GM19438 (cell line): ENCODE data around the gene TMEM132A.

Experiments
- ATAC-seq: cut with Tn5 transposase; IDR thresholded peaks from one replicate; pipeline ENCODE4 v1.9.1; 2021; ENCODE audit warnings: low read depth; ENCODE audit not compliant: unreplicated experiment

TMEM132A gene

DNA sequence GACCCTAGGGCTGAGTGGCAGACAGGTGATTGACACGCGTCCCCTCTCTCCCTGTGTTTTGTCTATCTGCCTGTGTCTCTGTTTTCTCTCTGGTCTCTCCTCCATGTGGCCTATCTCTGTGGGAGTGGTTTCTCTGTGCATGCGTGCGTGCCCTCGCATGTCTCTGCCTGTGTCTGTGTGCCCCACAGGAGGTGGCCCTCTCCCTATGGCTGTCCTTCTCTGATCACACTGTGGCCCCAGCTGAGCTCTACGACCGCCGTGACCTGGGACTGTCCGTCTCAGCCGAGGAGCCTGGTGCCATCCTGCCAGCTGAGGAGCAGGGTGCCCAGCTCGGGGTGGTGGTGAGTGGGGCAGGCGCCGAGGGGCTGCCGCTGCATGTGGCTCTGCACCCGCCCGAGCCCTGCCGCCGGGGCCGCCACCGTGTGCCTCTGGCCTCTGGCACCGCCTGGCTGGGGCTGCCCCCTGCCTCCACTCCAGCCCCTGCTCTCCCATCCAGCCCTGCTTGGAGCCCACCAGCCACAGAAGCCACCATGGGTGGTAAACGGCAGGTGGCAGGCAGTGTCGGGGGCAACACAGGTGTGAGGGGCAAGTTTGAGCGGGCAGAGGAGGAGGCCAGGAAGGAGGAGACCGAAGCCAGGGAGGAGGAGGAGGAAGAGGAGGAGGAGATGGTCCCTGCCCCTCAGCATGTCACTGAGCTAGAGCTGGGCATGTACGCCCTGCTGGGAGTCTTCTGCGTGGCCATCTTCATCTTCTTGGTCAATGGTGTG, 11.6 kb downstream of the TMEM132A start:
- ATAC-seq: no peak

DNA sequence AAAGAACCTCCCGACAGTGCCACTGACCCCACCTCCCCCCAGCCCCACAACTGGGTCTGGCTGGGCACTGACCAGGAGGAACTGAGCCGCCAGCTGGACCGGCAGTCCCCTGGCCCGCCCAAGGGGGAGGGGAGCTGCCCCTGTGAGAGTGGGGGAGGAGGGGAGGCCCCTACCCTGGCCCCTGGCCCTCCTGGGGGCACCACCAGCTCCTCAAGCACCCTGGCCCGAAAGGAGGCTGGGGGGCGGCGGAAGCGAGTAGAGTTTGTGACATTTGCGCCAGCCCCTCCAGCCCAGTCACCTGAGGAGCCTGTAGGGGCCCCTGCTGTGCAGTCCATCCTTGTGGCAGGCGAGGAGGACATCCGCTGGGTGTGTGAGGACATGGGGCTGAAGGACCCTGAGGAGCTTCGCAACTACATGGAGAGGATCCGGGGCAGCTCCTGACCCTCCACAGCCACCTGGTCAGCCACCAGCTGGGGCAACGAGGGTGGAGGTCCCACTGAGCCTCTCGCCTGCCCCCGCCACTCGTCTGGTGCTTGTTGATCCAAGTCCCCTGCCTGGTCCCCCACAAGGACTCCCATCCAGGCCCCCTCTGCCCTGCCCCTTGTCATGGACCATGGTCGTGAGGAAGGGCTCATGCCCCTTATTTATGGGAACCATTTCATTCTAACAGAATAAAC, 12.3 kb downstream of the TMEM132A start:
- no peak for ATAC-seq

DNA sequence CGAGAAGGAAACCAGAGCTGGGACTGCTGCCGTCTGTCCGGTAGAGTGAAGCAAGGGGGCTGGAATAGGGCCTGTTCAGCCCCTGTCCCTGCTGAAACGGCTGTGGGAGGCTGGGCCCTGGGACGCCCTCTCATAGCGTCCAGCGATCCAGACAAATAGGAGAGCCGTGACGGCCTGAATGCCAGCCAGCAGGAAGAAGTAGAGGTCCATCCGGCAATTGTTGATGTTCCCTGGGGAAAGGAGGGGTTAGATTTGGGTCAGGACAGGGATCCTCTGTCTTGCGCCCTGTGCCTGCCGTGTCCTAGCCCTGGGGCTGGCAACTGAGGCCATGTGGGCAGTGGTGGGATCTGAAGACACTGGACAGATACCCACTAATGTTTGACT, 12.9 kb downstream of the TMEM132A start:
- no peak for ATAC-seq

DNA sequence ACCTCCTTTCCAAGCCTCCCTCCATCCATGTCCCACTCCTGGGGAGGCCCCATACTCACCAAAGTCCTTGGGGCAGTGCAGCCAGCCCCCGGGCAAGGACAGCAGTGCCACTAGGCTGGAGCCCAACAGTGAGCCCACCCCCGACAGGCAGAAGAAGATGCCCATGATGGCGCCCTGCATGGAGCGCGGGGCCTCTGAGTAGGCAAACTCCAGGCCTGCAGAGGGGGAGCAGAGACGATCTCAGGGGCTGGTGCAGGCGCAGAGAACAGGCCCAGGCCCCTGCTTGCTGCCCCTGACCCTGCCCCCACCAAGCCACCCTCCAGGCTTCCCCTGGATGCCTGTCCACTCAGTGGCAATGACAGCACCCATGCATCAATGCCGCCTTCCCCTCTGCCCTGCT, 13.6 kb downstream of the TMEM132A start:
- no peak for ATAC-seq

DNA sequence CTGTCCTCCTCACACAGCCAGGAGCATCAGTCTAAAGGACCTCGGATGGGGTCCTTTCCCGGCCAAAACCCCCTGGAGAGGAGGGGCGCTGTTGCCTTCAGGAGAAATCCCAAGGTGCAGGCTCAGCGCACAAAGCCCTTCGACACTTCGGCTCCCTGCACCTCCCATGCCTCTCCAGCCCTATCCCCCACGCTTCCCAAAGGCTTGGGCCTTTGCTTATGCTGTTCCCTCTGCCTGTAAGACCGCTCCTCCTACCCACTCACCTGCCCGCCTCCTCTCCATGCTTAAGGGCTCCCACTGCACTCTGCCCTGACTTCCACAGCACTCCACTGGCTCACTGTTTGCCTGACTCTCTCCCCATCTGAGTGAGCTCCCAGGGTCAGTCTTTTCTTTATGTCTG, 14.2 kb downstream of the TMEM132A start:
- no peak for ATAC-seq

DNA sequence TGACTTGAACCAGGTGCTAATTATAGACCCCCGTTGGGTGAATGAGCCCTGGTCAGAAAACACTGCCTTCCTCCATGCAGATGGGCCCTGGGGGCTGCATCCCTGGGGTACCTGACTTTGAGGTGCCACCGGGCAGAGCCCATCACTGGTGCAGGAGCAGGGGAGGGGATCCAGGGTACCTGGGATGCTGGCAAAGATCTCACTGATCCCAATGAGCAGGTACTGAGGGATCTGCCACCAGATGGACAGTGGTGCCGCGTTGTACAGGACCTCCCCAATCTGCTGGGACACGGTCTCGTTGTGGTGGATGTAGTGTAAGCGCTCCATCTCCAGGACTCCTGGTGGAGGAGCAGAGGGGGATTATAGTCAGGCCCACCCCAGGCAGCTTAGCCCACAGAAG, 15.0 kb downstream of the TMEM132A start:
- ATAC-seq: no peak

DNA sequence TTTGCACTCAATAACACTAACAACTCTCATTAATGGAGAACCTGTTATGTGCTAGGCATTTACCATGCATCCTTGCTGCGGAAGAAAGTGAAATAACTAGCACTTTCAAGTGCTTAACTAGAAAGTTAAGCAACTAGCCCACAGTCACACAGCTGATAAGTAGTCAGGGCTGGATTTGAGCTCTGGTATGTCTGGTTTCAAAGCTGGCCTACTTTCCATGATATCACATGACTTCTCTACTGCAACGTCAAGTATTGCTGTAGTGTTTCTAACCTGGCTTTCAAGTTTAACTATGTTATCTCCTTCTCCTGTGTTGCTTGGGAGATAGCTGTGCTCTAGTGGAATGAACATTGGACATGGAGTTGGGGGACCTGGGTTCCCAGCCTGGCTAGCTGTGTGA, 15.6 kb downstream of the TMEM132A start:
- no peak for ATAC-seq

DNA sequence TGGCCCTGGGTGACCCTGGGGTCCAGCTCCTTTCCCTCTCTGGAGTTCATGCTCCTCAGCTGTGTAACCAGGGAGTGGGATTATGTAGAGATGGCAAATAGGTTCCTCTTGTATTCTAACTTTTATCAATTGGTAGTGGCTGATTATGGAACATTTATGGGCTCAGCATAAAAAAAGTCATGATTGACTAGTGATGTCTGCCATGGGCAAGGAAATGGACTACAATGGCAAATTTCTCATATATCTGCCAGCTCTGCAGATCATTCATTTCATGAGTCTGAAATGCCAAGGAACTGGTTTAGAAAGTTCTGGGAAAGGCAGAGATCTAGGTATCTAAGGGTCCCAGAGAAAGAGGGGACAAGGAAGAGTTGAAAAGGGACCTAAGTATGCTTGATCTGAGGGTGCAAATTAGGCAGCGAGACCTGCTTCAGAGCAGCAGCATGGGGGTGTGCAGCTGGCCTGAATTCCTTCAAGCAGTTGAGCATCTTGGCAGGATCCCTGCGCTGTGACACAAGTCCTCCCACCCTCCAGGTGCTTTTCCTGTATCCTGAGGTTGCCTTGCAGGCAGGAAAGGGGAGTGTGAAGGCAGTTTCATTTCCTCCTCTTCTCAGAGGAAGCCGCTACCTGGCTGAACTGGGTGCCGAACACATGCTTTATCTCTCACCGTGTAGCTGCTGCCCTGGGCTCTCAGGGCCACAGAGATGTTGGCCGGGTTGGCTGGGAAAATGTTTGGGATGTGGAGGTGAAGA, 17.3 kb downstream of the TMEM132A start:
- no peak for ATAC-seq

DNA sequence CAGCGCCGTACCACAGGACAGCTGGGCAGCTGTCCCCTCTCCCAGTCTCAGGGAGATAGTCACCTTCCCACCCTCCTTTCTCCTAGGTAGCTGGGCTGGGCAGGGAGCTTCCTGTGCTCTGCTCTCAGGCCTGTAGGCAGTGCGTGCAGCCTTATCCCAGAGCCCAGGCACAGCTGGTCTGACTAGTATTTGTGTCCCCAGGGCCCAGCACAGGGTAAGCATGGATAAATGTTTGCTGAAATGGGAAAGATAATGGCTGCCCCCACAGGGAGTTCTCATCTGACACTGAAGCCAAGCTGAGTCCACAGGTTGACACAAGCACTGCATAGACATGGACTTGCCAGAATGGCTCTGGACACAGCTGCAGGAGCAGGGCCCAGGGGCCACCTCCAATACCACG, 18.0 kb downstream of the TMEM132A start:
- no peak for ATAC-seq

DNA sequence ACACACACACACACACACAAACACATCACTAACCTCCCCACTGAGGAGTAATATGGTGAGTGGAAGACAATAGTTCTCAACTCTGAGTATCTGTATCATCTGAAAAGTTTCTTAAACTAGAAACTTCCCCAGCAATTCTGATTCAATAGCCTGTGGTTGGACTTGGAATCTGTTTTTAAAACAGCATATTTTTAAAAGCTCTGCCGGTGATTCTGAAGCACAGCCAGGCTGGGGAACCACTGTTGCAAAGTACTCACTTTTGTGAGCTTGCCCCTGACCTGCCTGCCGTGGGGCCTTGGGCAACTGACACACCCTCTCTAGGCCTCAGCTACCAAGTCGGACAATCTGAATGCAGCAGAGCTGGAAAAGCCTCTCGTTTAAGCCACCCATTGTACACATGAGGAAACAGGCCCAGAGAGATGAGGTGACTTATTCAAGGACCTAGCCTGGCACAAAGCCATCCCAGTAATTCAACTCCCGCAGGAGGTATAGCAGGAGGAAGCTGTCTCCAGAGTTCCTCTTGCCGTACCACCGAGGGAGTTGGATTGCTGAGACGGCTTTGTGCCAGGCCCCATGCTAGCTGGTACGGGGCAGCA, 18.8 kb downstream of the TMEM132A start:
- ATAC-seq: no peak

DNA sequence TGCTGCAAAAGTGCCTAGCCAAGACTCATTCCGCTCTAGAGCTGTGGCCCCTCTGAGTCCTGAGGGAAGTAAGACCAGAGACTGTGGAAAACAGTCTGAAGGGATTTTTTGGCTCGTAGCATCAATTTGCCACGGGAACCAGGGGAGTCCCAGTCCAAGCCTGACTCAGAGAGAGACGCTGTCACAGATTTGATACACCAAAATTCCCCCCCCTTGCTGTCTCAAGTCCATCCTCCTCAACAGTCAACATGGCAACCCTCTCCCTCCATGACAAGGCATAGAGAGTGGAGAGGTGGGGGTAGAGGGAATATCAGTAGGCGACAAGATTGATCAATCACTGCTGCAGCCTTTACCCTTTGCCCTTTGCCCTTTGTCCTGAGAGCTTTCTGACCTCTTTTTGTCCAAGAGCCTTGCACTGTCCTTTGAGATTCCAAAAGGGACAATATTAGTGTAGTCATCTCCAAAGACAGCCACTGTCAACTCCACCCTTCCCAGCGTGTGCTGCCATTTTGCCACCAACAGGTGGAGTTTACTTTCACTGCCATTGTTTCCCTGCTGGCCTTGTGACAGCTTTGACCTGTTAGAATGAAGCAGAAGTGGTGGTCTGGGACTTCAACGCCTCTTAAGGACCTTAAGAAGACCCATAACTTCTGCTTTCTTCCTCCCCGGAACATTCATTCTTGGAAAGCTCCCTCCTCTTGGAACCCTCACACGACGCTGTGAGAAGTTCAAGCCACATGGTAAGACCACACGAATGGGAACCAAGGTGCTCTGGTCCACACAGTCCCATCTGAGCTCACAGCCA, 20.4 kb downstream of the TMEM132A start:
- no peak for ATAC-seq

DNA sequence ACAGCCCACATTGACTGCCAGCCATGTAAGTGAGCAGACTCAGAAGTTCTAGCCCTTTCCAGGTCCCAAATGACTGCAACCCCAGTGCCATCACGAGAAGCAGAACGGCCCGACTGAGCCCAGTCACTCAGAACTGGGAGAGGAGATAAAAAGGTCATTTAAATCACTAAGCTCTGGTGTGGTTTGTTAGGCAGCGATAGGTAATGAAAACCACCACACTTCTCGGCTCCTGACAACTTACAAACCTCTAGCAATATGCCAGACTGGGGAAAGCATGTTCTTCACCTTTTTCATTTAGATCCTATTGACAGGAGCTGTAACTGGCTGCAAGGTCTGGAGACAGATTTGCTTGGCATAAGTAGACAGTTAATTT, 21.0 kb downstream of the TMEM132A start:
- ATAC-seq: no peak

DNA sequence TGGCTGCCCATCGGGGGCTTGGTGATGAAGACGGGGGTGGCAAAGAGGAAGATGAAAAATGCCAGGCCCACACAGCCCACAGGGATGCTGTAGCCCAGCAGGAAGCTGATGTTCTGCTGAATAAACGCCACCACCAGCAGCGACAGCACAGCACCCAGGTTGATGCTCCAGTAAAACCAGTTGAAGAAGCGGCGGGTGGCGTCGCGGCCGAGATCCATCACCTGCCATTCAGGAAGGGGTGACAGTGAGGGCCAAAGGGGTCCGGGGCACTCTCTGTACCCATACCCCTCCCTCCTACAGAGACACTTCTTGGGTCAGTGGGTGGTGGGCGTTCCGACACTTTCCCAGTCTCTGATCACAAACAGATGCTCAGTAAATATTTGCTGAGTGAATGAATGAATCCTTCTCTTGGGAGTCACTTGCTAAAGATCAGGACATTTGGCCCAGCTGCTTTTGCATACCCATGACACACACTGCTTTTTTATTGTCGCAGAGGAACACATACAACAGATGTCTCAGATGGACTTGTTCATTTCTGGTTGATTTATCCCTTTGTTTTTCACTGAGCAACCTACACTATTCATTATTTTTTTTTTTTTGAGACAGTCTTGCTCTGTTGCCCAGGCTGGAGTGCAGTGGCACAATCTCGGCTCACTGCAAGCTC, 22.5 kb downstream of the TMEM132A start:
- ATAC-seq: no peak

DNA sequence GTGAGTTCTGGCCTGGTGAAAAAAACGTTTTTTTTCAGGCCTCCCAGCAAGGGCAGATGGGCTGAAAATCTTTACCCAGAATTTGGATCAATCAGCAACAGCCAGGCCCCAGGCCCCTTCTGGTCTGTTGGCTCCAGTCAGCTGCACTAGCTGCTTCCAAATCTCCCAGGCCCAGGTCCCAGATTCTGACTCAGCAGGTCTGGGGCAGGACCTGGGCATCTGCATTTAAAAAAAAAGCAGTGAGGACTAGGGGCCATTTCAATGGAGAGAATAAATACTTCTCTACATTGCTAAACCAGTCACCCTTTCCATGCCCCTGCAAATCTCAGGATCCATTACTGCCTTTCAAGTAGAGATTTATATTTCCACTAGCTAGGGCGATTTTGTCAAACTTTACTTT, 23.4 kb downstream of the TMEM132A start:
- ATAC-seq: no peak

DNA sequence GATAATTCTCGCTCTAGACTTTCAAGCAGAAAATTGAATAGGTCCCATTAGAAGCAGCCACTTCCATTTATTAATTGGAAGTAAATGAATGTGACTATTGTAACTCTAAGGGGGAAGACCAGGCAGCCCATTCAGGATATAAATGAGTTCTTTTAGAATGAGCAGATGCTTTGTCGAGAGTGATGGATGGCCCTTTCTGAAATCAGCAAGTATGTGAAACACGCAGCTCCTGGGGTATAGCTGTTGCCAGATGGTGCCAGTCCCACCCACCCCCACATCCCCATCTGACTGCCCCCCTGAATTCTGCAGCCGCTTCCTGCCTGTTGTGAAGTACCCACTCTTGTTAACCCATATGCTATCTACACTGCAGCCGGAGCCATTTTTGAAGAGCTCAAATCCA, 24.0 kb downstream of the TMEM132A start:
- ATAC-seq: no peak

DNA sequence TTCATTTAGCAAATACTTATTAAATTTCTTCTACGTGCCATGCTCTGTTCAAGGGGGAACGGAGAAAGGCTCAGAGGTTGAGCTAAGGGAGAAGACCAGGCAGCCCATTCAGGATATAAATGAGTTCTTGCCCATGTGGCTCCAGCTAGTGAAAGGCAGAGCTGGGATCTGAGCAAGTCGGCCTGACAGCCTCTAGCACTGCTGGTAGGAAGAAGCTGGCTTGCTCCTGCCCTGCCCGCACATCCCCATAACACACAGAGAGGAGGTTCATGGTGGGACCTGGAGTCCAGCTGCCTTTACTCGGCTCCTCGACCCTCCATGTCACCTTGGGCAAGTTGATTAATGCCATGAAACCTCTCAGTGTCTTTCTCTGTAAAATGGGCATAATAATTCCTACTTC, 25.8 kb downstream of the TMEM132A start:
- no peak for ATAC-seq

DNA sequence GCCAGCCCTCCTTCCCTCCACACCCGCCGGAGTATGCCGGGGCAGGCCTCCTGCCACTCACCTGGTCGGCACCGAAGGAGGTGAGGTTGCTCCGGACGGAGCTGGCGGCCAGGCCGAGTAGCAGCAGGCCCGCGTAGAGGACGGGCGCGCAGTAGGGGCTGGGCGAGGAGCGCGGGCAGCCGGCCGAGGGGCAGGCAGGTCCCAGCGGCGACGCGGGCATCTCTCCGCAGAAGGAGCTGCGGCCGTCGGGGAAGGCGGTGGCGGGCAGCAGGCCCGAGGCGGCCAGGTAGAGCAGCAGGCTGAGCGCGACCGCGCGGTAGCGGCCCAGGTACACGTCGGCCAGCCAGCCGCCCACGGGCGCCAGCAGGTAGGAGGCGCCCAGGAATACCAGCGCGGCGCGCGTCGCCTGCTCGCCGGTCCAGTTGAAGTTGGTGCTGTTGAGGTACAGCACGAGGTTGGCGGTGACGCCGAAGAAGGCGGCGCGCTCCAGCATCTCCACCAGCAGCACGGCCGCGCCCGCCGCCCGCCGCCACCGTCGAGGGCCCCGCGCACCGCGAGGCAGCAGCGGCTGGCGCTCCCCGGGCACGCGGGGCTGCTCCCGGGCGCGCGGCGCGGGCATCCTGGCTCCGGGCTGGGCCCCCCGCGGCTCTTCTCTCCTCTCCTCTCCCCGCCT, 26.8 kb downstream of the TMEM132A start:
- no peak for ATAC-seq

DNA sequence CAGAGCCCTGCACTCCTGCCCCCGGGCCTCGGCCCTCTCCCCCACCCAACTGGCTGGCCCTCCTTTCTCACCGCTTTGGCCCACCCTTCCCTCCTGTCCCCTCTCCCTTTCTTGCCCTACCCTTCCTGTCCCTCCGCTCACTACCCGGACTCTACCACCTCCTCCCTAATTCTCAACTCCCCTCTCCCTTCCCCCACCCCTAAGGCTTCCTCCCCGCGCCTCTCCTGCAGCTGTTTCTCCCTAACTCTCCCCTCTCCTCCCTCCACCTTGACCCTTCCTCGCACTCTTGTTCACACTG, 27.3 kb downstream of the TMEM132A start:
- ATAC-seq: no peak

DNA sequence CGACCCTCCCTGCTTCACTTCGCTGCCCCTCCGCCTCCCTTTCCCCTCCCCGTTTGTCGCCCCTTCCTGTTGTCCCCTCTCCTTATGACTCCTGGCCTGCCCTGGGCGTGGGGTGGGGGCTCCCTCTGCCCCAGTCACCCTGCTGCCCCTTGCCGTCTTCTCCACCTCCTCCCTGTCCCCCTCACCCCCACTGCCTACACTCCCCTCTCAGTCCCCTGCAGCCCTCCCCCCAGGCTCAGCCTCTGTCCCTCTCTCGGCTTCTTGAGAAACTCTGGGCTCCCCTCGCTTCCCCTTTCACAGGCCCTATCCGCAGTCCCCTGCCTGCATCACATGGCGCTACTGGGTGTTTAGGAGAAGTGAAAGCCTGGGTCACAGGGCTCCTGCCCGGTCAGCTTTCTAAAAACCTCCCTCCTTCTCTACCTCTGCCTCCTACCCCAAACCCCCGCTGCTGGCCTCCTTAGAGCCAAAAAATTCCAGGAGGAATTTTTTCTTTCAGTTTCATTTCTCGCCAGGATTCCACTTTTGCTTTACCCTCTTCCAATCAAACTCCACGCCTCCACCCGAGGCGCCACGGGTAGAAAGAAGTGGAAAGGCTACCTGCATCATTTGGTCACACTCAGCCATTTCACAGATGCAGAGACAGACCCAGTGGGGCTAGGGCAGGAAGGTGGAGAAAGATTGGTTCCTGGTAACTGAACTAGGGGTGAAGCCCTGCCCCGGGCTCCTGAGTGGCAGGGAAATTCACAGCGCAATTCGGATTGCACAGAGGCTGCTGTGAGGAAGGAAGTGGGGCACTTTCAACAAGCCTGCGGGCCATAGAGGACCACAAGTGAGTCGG, 27.9 kb downstream of the TMEM132A start, which contains the start of gene SLC15A3:
Gene SLC15A3 (minus strand): TSS at position 273 of the 838 bp plus-strand sequence. CDS start 625 bp downstream, outside the sequence.
- ATAC-seq: peak; percentile 75
